Fibroblast of the aortic adventitia (primary cell): Measurements from ENCODE around the gene KAT6B. TPM values are rescaled to one million over a fixed set of nuclear protein-coding genes. Genes with fewer than 3 reads are reported as not detected.

ENCODE experiments used
- DNase-seq: peaks from one replicate; pipeline ENCODE4 v3.0.0-alpha.2; 2010; ENCODE audit warnings: low read depth
- H3K4me3 ChIP-seq: 2 replicates; pipeline ENCODE4 v1.5.1; 2011; ENCODE audit warnings: low read depth, mild to moderate bottlenecking, control low read depth, low read length, moderate library complexity
- total RNA-seq: library from RNA; depleted of rRNA; stranded (reverse); fragments of >200 nt; gene quantifications from 2 replicates; pipeline ENCODE4 v1.2.3, GENCODE V29; 2012; ENCODE audit warnings: low replicate concordance
- TF ChIP-seq, protein P1 (sequence below): IDR thresholded peaks from 2 replicates; pipeline ENCODE4 v1.5.1; 2011; ENCODE audit warnings: mild to moderate bottlenecking, low read length, control low read depth, inconsistent platforms; ENCODE audit not compliant: insufficient read depth

Gene KAT6B
- total RNA-seq, 1 donor, result 38.9 TPM

DNA sequence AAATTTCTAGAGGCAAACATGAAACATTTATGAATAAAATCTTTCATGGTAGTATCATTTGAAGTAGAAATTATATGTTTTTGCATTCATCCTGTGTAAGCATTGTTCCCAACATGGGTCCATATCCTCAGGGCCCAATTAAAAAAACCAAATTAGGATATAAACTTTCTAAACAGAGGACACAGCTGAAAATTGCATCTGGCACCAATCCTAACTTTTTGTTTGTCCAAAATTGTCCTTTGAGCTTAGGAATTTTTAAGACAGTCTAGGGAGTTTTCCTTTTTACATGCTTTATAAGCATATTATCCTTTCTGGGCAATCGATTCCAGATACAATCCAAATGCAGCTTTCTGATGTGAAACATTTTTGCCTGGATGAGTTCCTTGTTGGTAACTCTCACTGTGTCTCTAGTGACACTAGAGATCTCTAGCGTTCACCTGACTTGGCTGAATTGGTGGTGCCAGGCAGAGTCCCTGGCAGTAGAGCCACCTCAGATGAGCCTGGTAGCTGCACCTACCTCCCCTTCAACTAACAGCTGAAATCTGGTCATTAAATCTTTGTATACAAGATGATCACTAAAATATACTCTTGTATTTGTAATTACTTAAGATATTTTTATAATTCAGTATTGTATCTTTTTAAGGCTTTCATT lies 147.5 kb downstream of the KAT6B start:
- DNase-seq, result no peak
- no peak overlapping the region for H3K4me3 ChIP-seq
- TF ChIP-seq, protein P1, sequence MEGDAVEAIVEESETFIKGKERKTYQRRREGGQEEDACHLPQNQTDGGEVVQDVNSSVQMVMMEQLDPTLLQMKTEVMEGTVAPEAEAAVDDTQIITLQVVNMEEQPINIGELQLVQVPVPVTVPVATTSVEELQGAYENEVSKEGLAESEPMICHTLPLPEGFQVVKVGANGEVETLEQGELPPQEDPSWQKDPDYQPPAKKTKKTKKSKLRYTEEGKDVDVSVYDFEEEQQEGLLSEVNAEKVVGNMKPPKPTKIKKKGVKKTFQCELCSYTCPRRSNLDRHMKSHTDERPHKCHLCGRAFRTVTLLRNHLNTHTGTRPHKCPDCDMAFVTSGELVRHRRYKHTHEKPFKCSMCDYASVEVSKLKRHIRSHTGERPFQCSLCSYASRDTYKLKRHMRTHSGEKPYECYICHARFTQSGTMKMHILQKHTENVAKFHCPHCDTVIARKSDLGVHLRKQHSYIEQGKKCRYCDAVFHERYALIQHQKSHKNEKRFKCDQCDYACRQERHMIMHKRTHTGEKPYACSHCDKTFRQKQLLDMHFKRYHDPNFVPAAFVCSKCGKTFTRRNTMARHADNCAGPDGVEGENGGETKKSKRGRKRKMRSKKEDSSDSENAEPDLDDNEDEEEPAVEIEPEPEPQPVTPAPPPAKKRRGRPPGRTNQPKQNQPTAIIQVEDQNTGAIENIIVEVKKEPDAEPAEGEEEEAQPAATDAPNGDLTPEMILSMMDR, result no peak

DNA sequence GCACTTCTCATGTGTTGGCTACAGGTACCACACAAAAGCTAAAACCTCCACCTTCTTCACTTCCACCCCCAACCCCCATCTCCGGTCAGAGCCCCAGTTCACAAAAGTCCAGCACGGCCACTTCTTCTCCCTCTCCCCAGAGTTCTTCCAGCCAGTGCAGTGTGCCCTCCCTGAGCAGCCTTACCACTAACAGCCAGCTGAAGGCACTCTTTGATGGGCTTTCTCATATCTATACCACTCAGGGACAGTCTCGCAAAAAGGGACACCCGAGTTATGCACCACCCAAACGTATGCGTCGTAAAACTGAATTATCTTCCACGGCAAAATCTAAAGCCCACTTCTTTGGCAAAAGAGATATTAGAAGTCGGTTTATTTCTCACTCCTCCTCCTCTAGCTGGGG lies 149.4 kb downstream of the KAT6B start:
- TF ChIP-seq, protein P1, result no peak
- no peak for DNase-seq
- H3K4me3 ChIP-seq, result no peak overlapping the region

DNA sequence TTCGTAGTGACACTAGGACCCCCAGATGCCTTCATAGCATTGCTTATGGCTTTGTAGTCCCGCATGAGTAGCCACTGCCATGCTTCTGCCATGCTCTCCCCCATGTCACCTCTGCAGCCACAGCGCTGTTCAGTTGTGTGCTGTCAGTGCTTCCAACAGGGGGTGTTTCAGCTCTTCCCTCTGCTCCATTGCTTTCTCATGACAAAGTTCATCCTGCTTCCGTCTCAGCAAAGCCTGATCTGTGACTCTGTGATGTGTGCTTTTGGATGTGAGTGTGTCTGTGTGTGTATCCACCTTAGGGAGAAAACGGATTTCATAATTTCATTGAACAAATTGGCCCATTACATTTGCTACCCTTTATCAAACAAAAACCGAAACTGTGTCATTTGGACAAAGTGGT lies 150.2 kb downstream of the KAT6B start:
- DNase-seq, result no peak
- TF ChIP-seq, protein P1, result no peak
- H3K4me3 ChIP-seq, result no peak overlapping the region

DNA sequence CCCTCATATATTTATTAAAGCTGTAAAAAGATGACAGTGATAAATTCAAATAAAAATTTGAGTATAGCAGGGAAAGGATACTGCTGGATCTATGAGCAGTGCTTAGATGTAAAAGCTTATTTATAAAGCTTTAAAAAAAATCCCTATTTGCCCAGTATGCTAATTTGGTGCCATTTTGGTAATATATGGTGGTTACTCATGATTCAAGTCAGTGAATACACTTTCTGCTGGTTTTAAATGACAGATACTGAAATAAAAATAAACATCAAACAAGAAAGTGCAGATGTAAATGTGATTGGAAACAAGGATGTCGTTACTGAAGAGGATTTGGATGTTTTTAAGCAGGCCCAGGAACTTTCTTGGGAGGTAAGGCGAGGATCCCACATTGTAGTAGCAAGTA lies 150.7 kb downstream of the KAT6B start:
- no peak for DNase-seq
- H3K4me3 ChIP-seq, result no peak overlapping the region
- TF ChIP-seq, protein P1, result no peak

DNA sequence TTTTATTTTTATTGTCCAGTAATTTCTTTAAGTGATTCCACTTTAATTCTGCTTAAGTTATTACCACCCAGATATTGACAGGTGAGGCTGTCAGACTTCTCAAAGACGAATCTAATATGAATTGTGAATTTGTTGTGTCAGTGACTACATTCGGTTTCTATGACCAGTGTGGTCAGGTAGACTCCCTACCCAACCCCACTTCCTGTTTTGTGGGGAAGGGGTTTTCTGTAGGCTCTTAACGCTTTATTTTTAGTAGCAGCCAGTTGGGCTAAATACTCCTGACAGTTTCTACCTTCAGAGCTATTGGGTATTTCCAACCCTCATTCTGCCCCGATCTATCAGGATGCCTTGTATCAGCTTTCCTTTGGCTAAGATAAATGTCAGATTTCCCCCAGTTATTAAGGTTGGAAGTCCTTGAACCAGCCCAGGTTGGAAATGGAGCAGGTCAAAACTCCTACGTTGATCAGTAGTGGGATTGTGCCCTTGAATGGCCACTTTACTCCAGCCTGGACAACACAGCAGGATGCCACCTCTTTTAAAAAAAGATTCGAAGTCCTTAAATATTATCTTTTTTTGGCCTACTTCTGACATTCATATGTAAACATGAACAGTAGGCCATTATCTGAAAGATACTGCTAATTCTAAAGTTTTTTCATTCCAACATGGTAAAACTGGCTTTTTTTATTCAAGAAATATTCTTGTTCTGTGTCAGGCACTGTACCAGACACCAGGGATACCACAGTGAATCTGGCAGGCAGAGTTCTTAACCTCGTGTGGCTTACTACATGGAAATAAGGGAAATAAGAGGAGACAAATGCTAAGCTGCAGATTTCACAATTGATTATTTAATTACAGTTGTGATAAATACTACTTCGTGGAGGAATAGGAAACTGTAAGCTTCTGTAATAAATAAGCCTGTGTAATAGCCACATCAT lies 151.8 kb downstream of the KAT6B start:
- DNase-seq, result no peak
- TF ChIP-seq, protein P1, result no peak
- H3K4me3 ChIP-seq, result no peak overlapping the region

DNA sequence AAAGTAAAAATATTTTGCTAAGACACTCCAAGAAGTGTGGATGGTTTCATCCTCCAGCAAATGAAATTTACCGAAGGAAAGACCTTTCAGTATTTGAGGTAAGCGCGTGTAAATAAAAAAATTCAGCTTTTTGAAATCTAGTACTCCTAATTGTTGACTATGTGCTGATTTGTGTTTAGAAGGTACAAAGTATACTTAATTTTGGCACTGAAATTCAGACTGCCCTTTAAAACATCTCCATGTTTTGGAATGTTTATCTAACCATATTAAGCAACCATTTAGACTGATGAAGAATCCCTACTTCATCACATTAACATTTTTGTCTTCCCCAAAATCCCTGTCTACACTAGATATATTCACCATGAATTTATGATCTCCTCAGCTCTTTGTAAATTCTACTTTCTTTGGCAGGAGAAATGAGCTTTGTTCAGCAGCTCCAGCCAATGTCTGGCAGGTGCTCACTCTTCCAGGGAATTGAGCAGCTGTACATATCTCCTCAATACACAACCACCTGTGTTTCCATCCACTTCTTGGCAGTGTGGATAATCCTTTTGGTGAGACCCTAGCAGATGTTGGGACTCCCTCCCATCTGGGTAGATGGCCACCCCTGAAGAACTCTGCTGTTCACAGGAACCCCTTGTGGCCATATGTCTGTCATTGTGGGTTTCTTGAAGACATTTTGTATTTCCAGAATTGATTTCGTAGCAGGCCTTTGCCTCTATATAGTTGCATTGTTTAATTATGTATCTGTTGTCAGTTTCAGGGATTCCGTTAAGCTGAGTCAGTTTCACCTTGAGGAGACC lies 155.6 kb downstream of the KAT6B start:
- TF ChIP-seq, protein P1, result no peak
- DNase-seq, result no peak
- no peak overlapping the region for H3K4me3 ChIP-seq
